Endometrium (tissue), 2 donors: ENCODE data around the gene WDR76.

ENCODE experiments used
- FAIRE-seq: peaks from 2 replicates; lab custom pipeline; 2012; peaks lifted over from hg19 to GRCh38; lab: Jason Lieb, UNC
- donor health status: control.
- donor health status: control.

Gene WDR76

GRCh38 chr15:43913941-43914340 lies 87.1 kb downstream of the WDR76 start:
- FAIRE-seq: no peak

DNA sequence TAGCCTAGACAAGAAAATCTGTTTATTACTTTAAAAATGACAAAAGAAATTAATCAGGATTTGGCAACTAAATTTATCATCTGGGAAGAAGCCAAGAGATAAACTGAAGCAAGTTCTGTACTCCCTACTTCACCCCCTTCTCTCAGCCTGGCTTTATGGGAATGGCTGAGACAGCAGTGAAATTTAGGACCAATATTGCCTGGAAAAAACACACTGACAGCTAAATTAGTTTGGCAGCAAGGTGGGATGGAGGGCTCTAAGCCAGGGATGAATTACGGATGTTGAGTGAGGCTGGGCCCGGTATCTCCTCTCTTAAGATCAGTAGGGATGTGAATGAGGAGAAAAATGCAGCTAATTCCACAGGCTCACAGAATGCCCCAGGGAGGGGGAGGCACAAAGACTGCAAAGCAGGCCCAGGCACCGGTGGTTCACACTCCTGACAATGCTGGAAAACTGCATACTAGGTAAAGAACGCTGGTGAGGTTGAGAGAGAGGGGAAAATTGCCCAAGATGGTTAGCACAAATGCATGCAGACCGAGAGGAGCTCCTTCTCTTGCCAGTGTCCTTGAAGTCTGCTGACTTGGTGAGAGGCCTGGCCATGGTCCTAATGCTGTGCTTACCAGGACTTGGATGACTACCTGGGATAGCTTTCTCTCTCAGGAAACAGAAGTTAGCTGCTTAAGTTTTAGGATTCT lies 89.0 kb downstream of the WDR76 start:
- FAIRE-seq: no peak

GRCh38 chr15:43916326-43916660 lies 89.5 kb downstream of the WDR76 start:
- FAIRE-seq: no peak
